ENCODE data around the gene AVEN. TPM values are rescaled to one million over a fixed set of nuclear protein-coding genes. Genes with fewer than 3 reads are reported as not detected.

The AVEN gene
- total and polyA plus RNA-seq, 9 of the 15 experiments (the other 6 are each of a cell fraction or from before 2014, with no cell fraction given), result 1.5 to 6.4 (median 4.7) TPM

GRCh38 chr15:33946152-33946551 is 92.9 kb downstream of the AVEN start:
- Histone ChIP-seq H3K9me1 (ENCODE audit: control insufficient read depth, insufficient read depth, low read length) (no peaks in the 10 kb centered on the region), H4K20me1 (replicated peaks; ENCODE audit: control insufficient read depth, insufficient read depth, low read length) (no peaks in the 10 kb centered on the region), H3K9ac (ENCODE audit: insufficient read depth in 1 of 2, low read depth in 2 of 2, low read length in 2 of 2) (no peak overlapping the region), H3K27ac (ENCODE audit: extremely low read depth, low read depth, low read length) (no peak overlapping the region), H3K4me3 (no peak overlapping the region), H3K79me2 (ENCODE audit: control insufficient read depth, insufficient read depth, low read length) (no peaks in the 10 kb centered on the region), H3K36me3 (ENCODE audit: control insufficient read depth, insufficient read depth, low read length) (no peaks in the 10 kb centered on the region), H3K4me2 (ENCODE audit: insufficient read depth, low read length) (no peak overlapping the region), H2AFZ (ENCODE audit: low read depth, low read length) (no peak overlapping the region), H3K27me3 (ENCODE audit: control insufficient read depth in 2 of 2, insufficient read depth in 2 of 2, low read length in 2 of 2) (peaks cover 0 to 6% of the 10 kb centered on the region in 2 experiments; a peak in 1 of 5 replicates), H3K9me3 (replicated peaks; ENCODE audit: control insufficient read depth, insufficient read depth, low read depth, low read length) (no peaks in the 10 kb centered on the region), H3K4me1 (replicated peaks in 1 of 2; ENCODE audit: control insufficient read depth in 2 of 2, insufficient read depth in 2 of 2, low read length in 2 of 2) (no peaks in the 10 kb centered on the region)
- ChIA-PET CTCF (ENCODE audit: low intra/inter-chr PET ratio) (no interaction called here), POLR2A (interaction anchor here (0.9 kb wide), 1 partner anchor 13 kb away, joined by 4 read pairs; no protein-coding TSS in a partner anchor)
- no peak for ATAC-seq
- WGBS (ENCODE audit: insufficient coverage, low coverage, missing lambda C conversion rate), result 0% methylated on average over 1 of the region's 1 CpG
- no peak for FAIRE-seq
- BruUV-seq (replicated peaks), result no TSS peak
- no peak for DNase-seq (ENCODE audit: extremely low read depth in 1 of 4, low spot score in 3 of 4)
- intact Hi-C loops (cut with micrococcal nuclease) (no loop called here), in situ Hi-C loops (cut with MboI) (no loop called here)
- TF ChIP-seq SP1 (CRISPR knock-in tag; IDR thresholded peaks at IDR 0.05) (no peak), ZNF197 (CRISPR knock-in tag; IDR thresholded peaks at IDR 0.05; ENCODE audit: low read depth) (no peak), ZNF592 (IDR thresholded peaks at IDR 0.05) (no peak), ZNF24 (IDR thresholded peaks at IDR 0.05) (no peak), ERF (CRISPR knock-in tag; IDR thresholded peaks at IDR 0.05) (no peak), FOXK2 (conservative IDR thresholded peaks at IDR 0.05 in 1 of 2, IDR thresholded peaks at IDR 0.05 in 1 of 2; ENCODE audit: low read depth in 2 of 2) (no peak), CGGBP1 (CRISPR knock-in tag; IDR thresholded peaks at IDR 0.05) (no peak), MTA2 (IDR thresholded peaks at IDR 0.05; ENCODE audit: low read depth) (no peak), PML (IDR thresholded peaks at IDR 0.05; ENCODE audit: low read length) (no peak), POLR2G (IDR thresholded peaks at IDR 0.05; ENCODE audit: low read depth, low read length) (no peak), PYGO2 (tag; IDR thresholded peaks at IDR 0.05) (no peak), STAT6 (CRISPR knock-in tag; IDR thresholded peaks at IDR 0.05) (no peak), CBX8 (IDR thresholded peaks at IDR 0.05; ENCODE audit: borderline replicate concordance, extremely low read depth, low read depth, low read length, poor library complexity, severe bottlenecking) (no peak)
